Brain microvascular endothelial cell (primary cell): ENCODE results near the gene ESYT3.
"Not testable (repeated sequence)": the region's sequence is repeated elsewhere in the genome, so short reads cannot be mapped to it uniquely, and the experiment has no call there.

ENCODE experiments used
- DNase-seq: peaks from one replicate; pipeline ENCODE4 v3.0.0-alpha.2; 2020
- H3K27ac ChIP-seq: fragments of 250-450 bp; sonication (Bioruptor Pico); 2 replicates; pipeline ENCODE4 v1.5.1; 2020; ENCODE audit warnings: mild to moderate bottlenecking, moderate library complexity
- H3K27me3 ChIP-seq: fragments of 250-450 bp; sonication (Bioruptor Pico); replicated peaks from 2 replicates; pipeline ENCODE4 v1.5.1; 2020; ENCODE audit warnings: mild to moderate bottlenecking
- H3K36me3 ChIP-seq: fragments of 250-450 bp; sonication (Bioruptor Pico); replicated peaks from 2 replicates; pipeline ENCODE4 v1.5.1; 2020; ENCODE audit warnings: mild to moderate bottlenecking
- H3K4me3 ChIP-seq: 2 replicates; pipeline ENCODE4 v1.5.1; 2011; ENCODE audit warnings: low read depth, mild to moderate bottlenecking, control low read depth, low read length, moderate library complexity
- CTCF ChIP-seq: IDR thresholded peaks from 2 replicates; pipeline ENCODE4 v1.5.1; 2011; ENCODE audit warnings: low read depth, mild to moderate bottlenecking, moderate library complexity, low read length, control low read depth, inconsistent platforms; ENCODE audit errors: missing control alignments
- in situ Hi-C: cut with HindIII; loops from 2 replicates; pipeline ENCODE4 v1.10.0; 2017; ENCODE audit warnings: low sequenced_read_pairs, low pct_ligation_motif_present

Gene ESYT3

DNA sequence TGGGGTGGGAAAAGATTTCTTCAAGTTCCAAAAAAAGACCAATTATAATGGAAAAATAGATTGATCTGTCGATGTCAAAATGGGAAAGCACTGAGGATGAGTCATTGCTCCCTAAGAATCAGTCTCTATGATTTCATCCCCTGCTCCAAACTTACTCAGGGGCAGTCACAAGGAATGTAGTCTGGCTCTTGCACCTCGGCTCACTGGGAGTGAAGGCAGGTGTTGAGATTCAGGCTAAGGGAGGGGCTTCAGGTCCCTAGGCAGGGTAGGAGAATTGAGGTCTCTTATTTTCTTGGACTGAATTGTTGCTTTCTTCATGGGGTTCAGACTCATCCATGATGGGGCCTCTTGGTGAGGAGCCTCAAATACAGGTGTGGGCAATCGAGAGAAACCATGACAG lies 14.2 kb downstream of the ESYT3 start:
- Histone ChIP-seq H3K27ac (no peak overlapping the region), H3K36me3 (no peaks in the 10 kb centered on the region), H3K27me3 (no peaks in the 10 kb centered on the region), H3K4me3 (no peak overlapping the region)
- no peak for DNase-seq
- TF ChIP-seq CTCF: no peak
- in situ Hi-C loops: no loop called here

DNA sequence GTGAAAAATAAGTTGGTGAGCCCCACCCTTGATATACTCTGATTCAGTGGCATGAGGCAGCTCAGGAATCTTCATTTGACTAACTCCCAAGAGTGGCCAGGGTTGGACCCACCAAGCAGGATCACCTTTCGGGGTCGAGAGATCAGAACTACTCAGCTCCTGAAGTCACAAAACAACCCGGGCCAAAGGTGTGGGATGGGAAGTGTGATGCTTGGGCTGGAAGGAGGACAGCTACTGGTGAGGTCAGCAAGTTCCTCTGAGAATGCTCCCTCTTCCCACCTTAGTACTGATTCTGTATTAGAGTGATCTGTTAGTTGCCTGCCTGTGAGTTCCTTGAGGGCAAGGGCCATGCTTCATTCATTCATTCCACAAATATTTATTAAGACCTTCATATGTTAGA lies 15.1 kb downstream of the ESYT3 start:
- no peak overlapping the region for H3K4me3 ChIP-seq
- DNase-seq: no peak
- TF ChIP-seq CTCF: no peak
- H3K27me3 ChIP-seq: no peaks in the 10 kb centered on the region
- H3K36me3 ChIP-seq: no peaks in the 10 kb centered on the region
- in situ Hi-C loops: no loop called here
- no peak overlapping the region for H3K27ac ChIP-seq

DNA sequence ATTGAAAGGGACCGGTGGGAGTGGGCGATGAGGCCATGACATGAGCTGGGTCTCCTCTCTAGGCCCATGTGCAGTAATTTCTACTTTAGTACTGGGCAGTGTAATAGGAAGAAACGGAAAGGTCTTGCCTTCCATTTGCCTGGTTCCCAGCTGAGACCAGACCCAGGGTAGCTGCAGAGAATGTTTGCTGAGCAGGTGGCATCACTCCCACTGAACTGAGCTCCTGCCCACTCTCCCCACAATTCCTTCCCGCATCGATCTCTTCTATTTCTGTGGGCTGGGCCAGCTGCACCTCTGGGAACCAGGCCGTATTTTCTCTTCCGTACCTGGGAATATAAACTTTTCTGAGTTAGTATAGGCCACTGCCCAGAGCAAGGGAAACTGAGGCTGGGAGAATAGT lies 15.8 kb downstream of the ESYT3 start:
- in situ Hi-C loops: no loop called here
- no peak overlapping the region for H3K4me3 ChIP-seq
- no peak for DNase-seq
- H3K27ac ChIP-seq: no peak overlapping the region
- H3K27me3 ChIP-seq: no peaks in the 10 kb centered on the region
- no peaks in the 10 kb centered on the region for H3K36me3 ChIP-seq
- no peak for TF ChIP-seq CTCF

DNA sequence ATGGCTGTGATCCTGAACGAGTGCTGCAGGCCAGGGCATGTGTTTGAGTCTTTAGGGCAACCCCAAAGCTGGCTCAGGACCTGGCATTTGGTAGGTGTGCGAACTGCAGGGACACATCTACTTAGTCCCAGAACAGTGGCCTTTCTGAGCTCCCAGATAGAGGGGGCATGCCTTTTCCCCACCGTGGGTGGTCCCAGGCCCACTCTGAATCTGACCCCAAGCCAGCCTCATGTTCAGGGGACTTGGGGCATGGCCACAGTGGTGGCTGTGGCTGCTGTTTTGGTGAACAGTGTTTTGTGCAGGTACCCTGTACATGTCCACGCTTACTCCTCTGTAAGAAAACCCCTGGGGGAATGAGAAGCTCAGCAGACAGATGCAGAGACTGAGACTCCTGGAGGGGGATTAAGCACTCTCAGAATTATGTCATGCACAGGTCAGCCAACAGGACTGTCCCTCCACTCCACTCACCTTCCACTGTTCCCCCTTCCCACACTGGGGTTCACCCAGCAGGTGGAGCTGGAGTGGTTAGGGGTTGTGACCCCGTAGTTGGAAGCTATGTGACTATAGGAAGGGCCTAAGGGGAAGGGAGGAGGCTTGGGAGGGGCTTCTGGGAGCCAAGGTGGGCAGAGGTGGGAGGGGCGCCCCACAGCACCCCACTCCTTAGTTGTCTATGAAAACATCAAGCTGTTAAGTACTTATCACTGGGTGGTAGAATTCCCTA lies 16.4 kb downstream of the ESYT3 start:
- no peak overlapping the region for H3K4me3 ChIP-seq
- no peak for DNase-seq
- in situ Hi-C loops: no loop called here
- H3K27me3 ChIP-seq: no peaks in the 10 kb centered on the region
- no peak for TF ChIP-seq CTCF
- no peak overlapping the region for H3K27ac ChIP-seq
- H3K36me3 ChIP-seq: no peaks in the 10 kb centered on the region

DNA sequence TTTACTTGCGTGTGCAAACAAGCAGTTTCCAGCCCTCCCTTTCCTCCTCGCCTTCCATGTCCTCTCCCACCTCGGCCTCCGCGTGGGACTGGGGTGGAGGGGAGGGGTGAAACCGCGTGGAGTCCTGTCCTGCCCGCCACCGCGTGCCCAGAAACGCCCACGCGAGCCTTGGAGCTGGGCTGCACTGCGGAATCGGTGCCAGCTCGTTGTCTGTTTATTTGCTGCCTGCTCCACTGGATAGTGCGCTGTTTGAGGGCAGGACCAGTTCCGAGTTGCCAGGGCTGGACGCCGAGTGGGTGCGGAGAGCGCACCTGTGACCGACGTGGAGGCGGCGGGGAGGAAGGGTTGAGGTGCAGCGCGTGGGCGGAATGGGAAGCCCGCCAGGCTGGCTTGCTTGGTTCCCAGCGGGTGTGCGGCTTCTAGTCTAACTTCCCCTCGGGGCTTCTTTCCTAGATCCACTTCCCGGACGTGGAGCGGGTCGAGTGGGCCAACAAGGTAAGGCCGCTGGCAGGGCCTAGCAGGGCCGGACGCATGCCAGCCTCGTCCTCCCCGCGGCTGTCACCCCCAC lies 17.3 kb downstream of the ESYT3 start:
- Histone ChIP-seq H3K27ac (no peak overlapping the region), H3K4me3 (no peak overlapping the region), H3K36me3 (no peaks in the 10 kb centered on the region), H3K27me3 (no peaks in the 10 kb centered on the region)
- in situ Hi-C loops: no loop called here
- no peak for DNase-seq
- no peak for TF ChIP-seq CTCF

DNA sequence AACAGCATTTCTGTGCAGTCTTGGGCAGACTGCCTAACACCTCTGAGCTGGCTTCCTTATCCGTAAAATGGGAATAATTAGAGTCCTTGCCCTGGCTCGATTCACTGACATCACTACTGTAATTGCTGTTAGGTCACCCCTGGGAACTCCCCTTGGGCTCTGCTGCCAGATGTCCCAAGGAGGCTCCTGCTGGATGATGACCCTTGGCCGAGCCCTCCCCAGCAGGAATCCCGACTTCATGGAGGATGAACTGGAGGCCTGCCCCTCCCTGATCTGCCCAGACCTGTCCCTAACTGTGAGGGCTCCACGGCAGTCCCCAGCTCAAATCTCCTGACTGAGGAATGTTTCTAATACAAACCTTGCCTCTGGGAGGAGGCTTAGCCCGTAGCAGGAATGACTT lies 18.0 kb downstream of the ESYT3 start:
- Histone ChIP-seq H3K36me3 (no peaks in the 10 kb centered on the region), H3K4me3 (no peak overlapping the region), H3K27ac (no peak overlapping the region), H3K27me3 (no peaks in the 10 kb centered on the region)
- DNase-seq: no peak
- TF ChIP-seq CTCF: no peak
- in situ Hi-C loops: no loop called here

DNA sequence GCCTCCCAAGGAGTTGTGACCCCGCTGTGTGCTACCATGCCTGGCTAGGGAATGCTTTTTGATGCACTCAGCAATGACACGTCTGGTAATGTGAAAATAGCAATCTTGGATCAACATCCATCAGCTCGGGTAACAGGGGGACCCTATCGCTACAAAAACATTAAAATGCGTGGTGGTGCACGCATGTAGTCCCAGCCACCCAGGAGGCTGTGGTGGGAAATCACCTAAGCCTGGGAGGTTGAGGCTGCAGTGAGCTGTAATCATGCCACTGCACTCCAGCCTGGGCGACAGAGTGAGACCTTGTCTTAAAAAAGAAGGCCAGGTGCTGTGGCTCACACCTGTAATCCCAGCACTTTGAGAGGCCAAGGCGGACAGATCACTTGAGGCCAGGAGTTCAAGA lies 19.5 kb downstream of the ESYT3 start:
- in situ Hi-C loops, H3K36me3 ChIP-seq, H3K27me3 ChIP-seq, DNase-seq, H3K4me3 ChIP-seq, H3K27ac ChIP-seq: not testable (repeated sequence)
